H1 (cell line): ENCODE results near the gene NAA10. TPM values are rescaled to one million over a fixed set of nuclear protein-coding genes. Genes with fewer than 3 reads are reported as not detected.

Source experiments
- CTCF ChIA-PET: fragments of 300-600 bp; sonication (Branson Sonifier 250); formaldehyde crosslinking; loops from one replicate; lab custom pipeline; 2021; ENCODE audit not compliant: partially characterized antibody; lab: Charles Lee
- POLR2A ChIA-PET: fragments of 300-600 bp; sonication (Branson Sonifier 250); formaldehyde crosslinking; loops from one replicate; lab custom pipeline; 2021; ENCODE audit warnings: inconsistent platforms; ENCODE audit not compliant: partially characterized antibody; lab: Charles Lee
- DNase-seq, 2 experiments: peaks; one replicate each; pipeline versions ENCODE4 v3.0.0 to v3.0.0-alpha.2; 2010 to 2022; ENCODE audit warnings: low spot score in 2 of 2, low read depth in 1 of 2, mixed read lengths in 1 of 2
- FAIRE-seq: peaks from 2 replicates; lab custom pipeline; 2011; peaks lifted over from hg19 to GRCh38; lab: Jason Lieb, UNC
- H2AFZ ChIP-seq: 2 replicates; pipeline ENCODE4 v1.8.1; 2012; ENCODE audit warnings: low read length, inconsistent platforms
- H2AK5ac ChIP-seq: 2 replicates; pipeline ENCODE4 v1.6.1; 2013; ENCODE audit warnings: low read depth, low read length
- H2BK120ac ChIP-seq: replicated peaks from 2 replicates; pipeline ENCODE3; 2013; ENCODE audit warnings: low read depth, low read length, inconsistent platforms
- H2BK12ac ChIP-seq: 2 replicates; pipeline ENCODE4 v1.6.1; 2013; ENCODE audit warnings: low read depth, low read length
- H2BK15ac ChIP-seq: 2 replicates; pipeline ENCODE4 v1.6.1; 2013; ENCODE audit warnings: low read length
- H2BK20ac ChIP-seq: 2 replicates; pipeline ENCODE4 v1.6.1; 2013; ENCODE audit warnings: low read length
- H2BK5ac ChIP-seq: 2 replicates; pipeline ENCODE4 v1.6.1; 2013; ENCODE audit warnings: low read depth, low read length
- H3K14ac ChIP-seq: 2 replicates; pipeline ENCODE4 v1.6.1; 2013; ENCODE audit warnings: inconsistent platforms; ENCODE audit not compliant: insufficient read length
- H3K18ac ChIP-seq: 2 replicates; pipeline ENCODE4 v1.6.1; 2013; ENCODE audit warnings: low read length; ENCODE audit errors: extremely low read depth
- H3K23ac ChIP-seq: 2 replicates; pipeline ENCODE4 v1.6.1; 2013; ENCODE audit warnings: inconsistent platforms; ENCODE audit not compliant: insufficient read length
- H3K23me2 ChIP-seq: 2 replicates; pipeline ENCODE4 v1.6.1; 2013; ENCODE audit warnings: low read depth, low read length
- H3K27ac ChIP-seq: 2 replicates; pipeline ENCODE4 v1.6.1; 2011; ENCODE audit warnings: low read depth, low read length, inconsistent platforms
- H3K27me3 ChIP-seq, 4 experiments: replicated peaks in 1 of 4; 1 replicate in 1 of 4; 2 replicates in 3 of 4; pipeline versions ENCODE4 v1.6.1 to v1.8.1; 2011 to 2013; ENCODE audit warnings: low read length in 3 of 4, mild to moderate bottlenecking in 3 of 4, inconsistent platforms in 2 of 4, mixed read lengths in 2 of 4, moderate library complexity in 1 of 4; ENCODE audit not compliant: control insufficient read depth in 3 of 4, insufficient read depth in 3 of 4; ENCODE audit errors: extremely low read depth in 1 of 4
- H3K36me3 ChIP-seq, 4 experiments: 2 replicates each; pipeline versions ENCODE4 v1.6.1 to v1.8.1; 2011 to 2013; ENCODE audit warnings: mild to moderate bottlenecking in 4 of 4, low read length in 3 of 4, moderate library complexity in 2 of 4, control low read depth in 1 of 4, inconsistent platforms in 1 of 4; ENCODE audit not compliant: insufficient read depth in 4 of 4, control insufficient read depth in 2 of 4
- H3K4ac ChIP-seq: replicated peaks from 2 replicates; pipeline ENCODE3; 2013; ENCODE audit warnings: low read length, low read depth, mixed read lengths, inconsistent platforms; ENCODE audit not compliant: insufficient read length
- H3K4me1 ChIP-seq, 4 experiments: replicated peaks in 1 of 4; 1 replicate in 1 of 4; 2 replicates in 3 of 4; pipeline versions ENCODE4 v1.6.1 to v1.8.1; 2011 to 2013; ENCODE audit warnings: low read length in 3 of 4, inconsistent platforms in 2 of 4, mixed read lengths in 1 of 4; ENCODE audit not compliant: insufficient read depth in 4 of 4, control insufficient read depth in 3 of 4
- H3K4me2 ChIP-seq, 2 experiments: 2 replicates each; pipeline versions ENCODE4 v1.6.1 to v1.8.1; 2011 to 2013; ENCODE audit warnings: low read depth in 2 of 2, low read length in 2 of 2, control low read depth in 1 of 2, inconsistent platforms in 1 of 2, mild to moderate bottlenecking in 1 of 2; ENCODE audit not compliant: insufficient read depth in 1 of 2
- H3K4me3 ChIP-seq, 4 experiments: fragments of 200-600, 300-600 bp in 1 of 4; sonication (generic), shearing (Covaris generic), sonication (Bioruptor Twin) in 1 of 4; 2 replicates each; pipeline versions ENCODE4 v1.5.1 to v1.8.1; 2011 to 2016; ENCODE audit warnings: low read length in 4 of 4, low read depth in 3 of 4, control low read depth in 2 of 4, inconsistent platforms in 2 of 4, mild to moderate bottlenecking in 2 of 4, mixed read lengths in 1 of 4, moderate library complexity in 1 of 4; ENCODE audit not compliant: insufficient read depth in 2 of 4; ENCODE audit errors: extremely low read depth in 1 of 4
- H3K56ac ChIP-seq: replicated peaks from 2 replicates; pipeline ENCODE3; 2013; ENCODE audit warnings: low read depth, mild to moderate bottlenecking, mixed read lengths, low read length, inconsistent platforms; ENCODE audit not compliant: insufficient read length
- H3K79me1 ChIP-seq: 2 replicates; pipeline ENCODE4 v1.6.1; 2013; ENCODE audit warnings: low read depth, low read length, control low read depth
- H3K79me2 ChIP-seq, 2 experiments: 2 replicates each; pipeline versions ENCODE4 v1.6.1 to v1.8.1; 2012 to 2013; ENCODE audit warnings: low read length in 2 of 2, mild to moderate bottlenecking in 2 of 2, inconsistent platforms in 1 of 2; ENCODE audit not compliant: insufficient read depth in 2 of 2, control insufficient read depth in 1 of 2
- H3K9ac ChIP-seq, 4 experiments: replicated peaks in 1 of 4; 1 replicate in 1 of 4; 2 replicates in 3 of 4; pipeline versions ENCODE4 v1.6.1 to v1.8.1; 2011 to 2013; ENCODE audit warnings: low read depth in 3 of 4, low read length in 3 of 4, control low read depth in 2 of 4, mild to moderate bottlenecking in 2 of 4, moderate library complexity in 2 of 4, inconsistent platforms in 1 of 4; ENCODE audit errors: extremely low read depth in 1 of 4
- H3K9me3 ChIP-seq, 2 experiments: 2 replicates each; pipeline versions ENCODE4 v1.6.1 to v1.8.1; 2012 to 2013; ENCODE audit warnings: mild to moderate bottlenecking in 2 of 2, moderate library complexity in 2 of 2, control low read depth in 1 of 2, inconsistent platforms in 1 of 2, low read depth in 1 of 2, low read length in 1 of 2, mixed read lengths in 1 of 2; ENCODE audit not compliant: insufficient read depth in 2 of 2
- H4K20me1 ChIP-seq, 2 experiments: replicated peaks in 1 of 2; 2 replicates each; pipeline versions ENCODE3 to v1.8.1; 2011 to 2013; ENCODE audit warnings: inconsistent platforms in 2 of 2, low read length in 2 of 2, mild to moderate bottlenecking in 1 of 2; ENCODE audit not compliant: insufficient read depth in 2 of 2, control insufficient read depth in 1 of 2
- H4K5ac ChIP-seq: 2 replicates; pipeline ENCODE4 v1.6.1; 2013; ENCODE audit warnings: low read length, low read depth, mixed read lengths, inconsistent platforms; ENCODE audit not compliant: insufficient read length
- H4K8ac ChIP-seq: 2 replicates; pipeline ENCODE4 v1.8.0; 2013; ENCODE audit warnings: mild to moderate bottlenecking, moderate library complexity, low read length, inconsistent platforms; ENCODE audit not compliant: insufficient read depth; ENCODE audit errors: extremely low read depth
- H4K91ac ChIP-seq: replicated peaks from 2 replicates; pipeline ENCODE3; 2013; ENCODE audit warnings: low read length, mixed read lengths, inconsistent platforms; ENCODE audit not compliant: insufficient read length
- EGR1 ChIP-seq: IDR thresholded peaks from 2 replicates; pipeline ENCODE4 v1.6.1; 2011; ENCODE audit warnings: low read depth, low read length, borderline replicate concordance
- SP2 ChIP-seq: IDR thresholded peaks from 2 replicates; pipeline ENCODE4 v1.6.1; 2012; ENCODE audit warnings: mild to moderate bottlenecking, low read length, inconsistent platforms
- TAF1 ChIP-seq: IDR thresholded peaks from 2 replicates; pipeline ENCODE4 v1.6.1; 2011; ENCODE audit warnings: mild to moderate bottlenecking, low read depth, low read length
- WGBS, 2 experiments: shearing (Covaris generic) in 1 of 2; methylation state at CpG; one replicate each; pipeline versions ENCODE4 v1.1.6 to v1.1.7; 2013 to 2015; ENCODE audit warnings: low lambda C conversion rate in 2 of 2, mixed read lengths in 2 of 2, inconsistent platforms in 1 of 2, low coverage in 1 of 2, missing lambda C conversion rate in 1 of 2; ENCODE audit not compliant: insufficient replicate concordance in 2 of 2, insufficient coverage in 1 of 2, insufficient read length in 1 of 2; ENCODE audit errors: extremely low coverage in 1 of 2, missing lambda C conversion rate in 1 of 2; 5-methylcytosine and 5-hydroxymethylcytosine counted together
- polyA plus RNA-seq, 7 experiments: library from polyadenylated mRNA; depleted of rRNA in 3 of 7; stranded (reverse) in 5 of 7; unstranded in 2 of 7; fragments of >200 nt in 5 of 7; fragments of 200-250 nt in 2 of 7; gene quantifications; 1 replicate in 5 of 7; 2 replicates in 1 of 7; 4 replicates in 1 of 7; pipeline versions ENCODE4 v1.2.1 to v1.2.3, GENCODE V29; 2011 to 2013; ENCODE audit warnings: missing spikeins in 2 of 7, mixed read lengths in 2 of 7
- total RNA-seq: library from RNA; stranded (reverse); fragmentation: NEBNext Ultra II Directional; extraction: Animal tissue kit (Norgen Biotek cat#: 25700); gene quantifications from 2 replicates; pipeline ENCODE4 v1.2.1, GENCODE V29; 2021

The NAA10 gene
- total and polyA plus RNA-seq, 2 of the 8 experiments (the other 6 are each of a cell fraction or from before 2014, with no cell fraction given): 80.4 to 98.8 TPM

DNA sequence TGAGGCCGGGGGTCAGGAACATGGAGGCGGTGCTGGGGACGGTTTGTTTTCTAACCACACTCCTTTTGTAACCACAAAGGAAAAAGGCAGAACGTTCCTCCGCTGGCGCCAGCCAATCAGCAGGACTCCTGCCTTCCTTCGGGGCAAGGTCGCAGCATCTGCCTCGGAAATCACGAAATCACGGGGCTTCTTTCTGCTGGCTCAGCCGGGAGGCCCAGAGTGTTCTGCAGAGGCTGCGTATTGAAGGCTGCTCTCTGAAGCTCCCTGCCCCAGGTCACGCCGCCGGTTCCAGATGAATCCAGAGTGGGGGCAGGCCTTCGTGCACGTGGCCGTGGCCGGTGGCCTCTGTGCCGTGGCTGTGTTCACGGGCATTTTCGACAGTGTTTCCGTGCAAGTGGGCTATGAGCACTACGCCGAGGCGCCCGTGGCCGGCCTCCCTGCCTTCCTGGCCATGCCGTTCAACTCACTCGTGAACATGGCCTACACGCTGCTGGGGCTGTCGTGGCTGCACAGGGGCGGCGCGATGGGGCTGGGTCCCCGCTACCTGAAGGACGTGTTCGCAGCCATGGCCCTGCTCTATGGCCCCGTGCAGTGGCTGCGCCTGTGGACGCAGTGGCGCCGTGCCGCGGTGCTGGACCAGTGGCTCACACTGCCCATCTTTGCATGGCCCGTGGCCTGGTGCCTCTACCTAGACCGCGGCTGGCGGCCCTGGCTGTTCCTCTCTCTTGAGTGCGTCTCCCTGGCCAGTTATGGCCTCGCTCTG is 47.1 kb upstream of the NAA10 start:
- Histone ChIP-seq H3K27ac (no peak overlapping the region), H2BK20ac (no peak overlapping the region), H3K23me2 (no peaks in the 10 kb centered on the region), H3K9me3 (no peaks in the 10 kb centered on the region), H2BK12ac (no peak overlapping the region), H4K91ac (no peak overlapping the region), H3K4me1 (peaks cover 0 to 4% (median 0%) of the 10 kb centered on the region in 4 experiments; a peak in 1 of 7 replicates), H2BK5ac (no peak overlapping the region), H2BK15ac (no peak overlapping the region), H3K18ac (no peak overlapping the region), H3K23ac (no peak overlapping the region), H3K79me2 (no peaks in the 10 kb centered on the region), H3K56ac (no peak overlapping the region), H3K4me3 (no peak overlapping the region), H2AK5ac (no peak overlapping the region), H3K27me3 (no peaks in the 10 kb centered on the region), H4K20me1 (no peaks in the 10 kb centered on the region), H3K9ac (no peak overlapping the region), H2AFZ (no peak overlapping the region), H3K4ac (no peak overlapping the region), H3K36me3 (no peaks in the 10 kb centered on the region), H2BK120ac (no peak overlapping the region), H3K79me1 (no peaks in the 10 kb centered on the region), H3K14ac (no peak overlapping the region), H4K8ac (no peak overlapping the region; the same call in 1 of the 2 replicates), H4K5ac (no peak overlapping the region), H3K4me2 (no peak overlapping the region)
- ChIA-PET POLR2A (interaction anchor here (0.9 to 3.2 kb wide), 3 partner anchors 11 to 785 kb away, joined by 3 to 10 read pairs (median 5); partner anchors contain the start of gene HCFC1), CTCF (interaction anchor here (0.9 to 1.6 kb wide), 3 partner anchors 30 to 37 kb away, joined by 3 read pairs; no protein-coding TSS in a partner anchor)
- DNase-seq (no peak), FAIRE-seq (no peak)
- TF ChIP-seq SP2: no peak
- TF ChIP-seq TAF1: no peak
- peak; percentile 31; the same call in 1 of the 2 replicates for TF ChIP-seq EGR1
- WGBS, 2 experiments: 97% methylated on average over 15 of the region's 52 CpGs; no CpG with 5 or more reads in 1 of the 2 experiments
